ENCODE measurements around the gene FFAR2. TPM values are rescaled to one million over a fixed set of nuclear protein-coding genes. Genes with fewer than 3 reads are reported as not detected.
A peak's percentile ranks its signal among the peaks of the same experiment; 100 is the strongest.
"Not testable (repeated sequence)": the region's sequence is repeated elsewhere in the genome, so short reads cannot be mapped to it uniquely, and the experiment has no call there.

FFAR2 gene
- total and polyA plus RNA-seq, 10 donors, result 0.89 to 53.5 (median 9.7) TPM

- WGBS, 5 donors, result 1 to 5% (median 3%) methylated on average over 6 of the region's 6 CpGs
- Histone ChIP-seq H3K36me3 (no peaks in the 10 kb centered on the region), H3K4me1 (peaks cover 49 to 67% (median 63%) of the 10 kb centered on the region in 6 donors), H3K27ac (peak overlapping the region in 7 of 8 donors; percentile 61 to 86 (median 72)), H3K4me3 (peak overlapping the region in 1 of 8 donors; percentile 7), H3K27me3 (replicated peaks in 1 of 7) (peaks cover 0 to 6% (median 0%) of the 10 kb centered on the region in 7 donors), H3K9me3 (no peaks in the 10 kb centered on the region)
- no peak for DNase-seq
- intact Hi-C loops (cut with DNase I; ENCODE audit: low total_unique reads), result no loop called here
- TF ChIP-seq POLR2A (IDR thresholded peaks at IDR 0.05) (no peak), POLR2AphosphoS5 (IDR thresholded peaks at IDR 0.05) (peak in 1 of 3 donors; percentile 77), CTCF (IDR thresholded peaks at IDR 0.05 in 8 of 11, conservative IDR thresholded peaks at IDR 0.05 in 3 of 11) (peak in 3 of 11 experiments; percentile 13 to 19 (median 14))
Measured at GRCh38 chr19:35462476-35462953, 14.5 kb downstream of the FFAR2 start.

- H3K27me3 ChIP-seq (replicated peaks in 1 of 7); H3K9me3 ChIP-seq; intact Hi-C loops (cut with DNase I; ENCODE audit: low total_unique reads); H3K36me3 ChIP-seq; DNase-seq: not testable (repeated sequence)
- Histone ChIP-seq H3K4me3 (peak overlapping the region in 1 of 8 donors; percentile 7), H3K27ac (peak overlapping the region; percentile 40 to 86 (median 71)), H3K4me1 (peaks cover 49 to 65% (median 59%) of the 10 kb centered on the region in 6 donors)
- WGBS, 5 donors, result 26 to 41% (median 35%) methylated on average over 7 of the region's 7 CpGs
Measured at GRCh38 chr19:35462956-35463355, 14.9 kb downstream of the FFAR2 start.

DNA sequence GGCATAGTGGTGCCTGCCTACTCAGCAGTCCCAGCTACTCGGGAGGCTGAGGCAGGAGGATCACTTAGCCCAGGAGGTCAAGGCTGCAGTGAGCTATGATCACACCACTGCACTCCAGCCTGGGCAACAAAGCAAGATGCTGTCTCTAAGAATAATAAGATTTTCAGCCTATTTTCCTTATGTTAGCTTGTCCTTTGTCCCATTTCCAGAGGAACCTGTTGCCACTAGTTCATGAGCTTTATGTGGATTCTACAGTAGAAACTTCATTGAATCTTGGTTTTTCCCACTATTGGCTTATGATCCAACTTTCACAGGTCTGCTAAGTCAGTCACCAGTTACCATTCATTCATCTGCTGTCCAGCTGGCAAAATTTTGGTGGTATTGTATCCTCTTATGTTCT is 18.2 kb downstream of the FFAR2 start:
- H3K9me3 ChIP-seq, result no peaks in the 10 kb centered on the region
- no peak overlapping the region for H3K27ac ChIP-seq
- H3K36me3 ChIP-seq, result no peaks in the 10 kb centered on the region
- peaks cover 22 to 43% (median 35%) of the 10 kb centered on the region in 6 donors for H3K4me1 ChIP-seq
- H3K4me3 ChIP-seq, result no peak overlapping the region
- 69 to 100% (median 81%) methylated on average over 1 of the region's 1 CpG for WGBS, 5 donors
- H3K27me3 ChIP-seq (replicated peaks in 1 of 7), result peaks cover 0 to 6% (median 0%) of the 10 kb centered on the region in 7 donors
- TF ChIP-seq POLR2A (IDR thresholded peaks at IDR 0.05) (no peak), POLR2AphosphoS5 (IDR thresholded peaks at IDR 0.05) (no peak), CTCF (IDR thresholded peaks at IDR 0.05 in 8 of 11, conservative IDR thresholded peaks at IDR 0.05 in 3 of 11) (no peak)
- no peak for DNase-seq
- intact Hi-C loops (cut with DNase I; ENCODE audit: low total_unique reads), result no loop called here

DNA sequence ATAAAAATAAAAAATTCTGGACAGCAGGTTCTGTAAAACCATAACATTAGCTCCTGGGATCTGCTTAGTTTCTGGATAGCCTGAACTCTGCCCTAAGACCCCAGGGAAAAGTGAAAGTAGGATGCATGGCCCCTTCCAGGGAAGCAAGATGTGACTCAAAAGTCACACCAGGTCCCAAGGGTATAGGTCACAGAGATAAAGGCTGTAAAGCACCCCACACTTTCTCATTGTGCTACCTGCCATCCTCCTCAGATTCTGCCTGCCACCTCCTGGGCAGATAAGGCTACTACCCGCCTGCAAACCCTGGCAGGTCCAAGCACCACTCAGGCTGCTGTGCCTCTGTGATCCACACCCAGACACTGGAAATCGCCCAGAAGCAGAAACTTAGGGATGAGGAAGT is 20.6 kb downstream of the FFAR2 start:
- H3K4me3 ChIP-seq, result no peak overlapping the region
- peak; percentile 90 for DNase-seq
- no peak overlapping the region for H3K27ac ChIP-seq
- intact Hi-C loops (cut with DNase I; ENCODE audit: low total_unique reads), result loop anchor here (2.0 kb wide), 1 partner anchor 116 kb away; no protein-coding TSS in a partner anchor
- H3K36me3 ChIP-seq, result no peaks in the 10 kb centered on the region
- WGBS, 5 donors, result 18 to 36% (median 20%) methylated on average over 2 of the region's 2 CpGs
- peaks cover 0 to 6% (median 0%) of the 10 kb centered on the region in 7 donors for H3K27me3 ChIP-seq (replicated peaks in 1 of 7)
- no peaks in the 10 kb centered on the region for H3K9me3 ChIP-seq
- H3K4me1 ChIP-seq, result peaks cover 1 to 19% (median 12%) of the 10 kb centered on the region in 6 donors
- peak; percentile 70 to 94 (median 86) for TF ChIP-seq CTCF (IDR thresholded peaks at IDR 0.05 in 8 of 11, conservative IDR thresholded peaks at IDR 0.05 in 3 of 11)
- TF ChIP-seq POLR2A (IDR thresholded peaks at IDR 0.05), result no peak
- peak in 1 of 3 donors; percentile 32 for TF ChIP-seq POLR2AphosphoS5 (IDR thresholded peaks at IDR 0.05)

Measured in spleen (tissue), 11 donors.